Raji (cell line): ENCODE measurements around the gene FAM114A1.

Experiments used
- POLR2A ChIP-seq: IDR thresholded peaks from 2 replicates; pipeline ENCODE4 v1.6.1; 2011; ENCODE audit warnings: low read depth, low read length, control low read depth; ENCODE audit not compliant: insufficient read depth

The FAM114A1 gene

DNA sequence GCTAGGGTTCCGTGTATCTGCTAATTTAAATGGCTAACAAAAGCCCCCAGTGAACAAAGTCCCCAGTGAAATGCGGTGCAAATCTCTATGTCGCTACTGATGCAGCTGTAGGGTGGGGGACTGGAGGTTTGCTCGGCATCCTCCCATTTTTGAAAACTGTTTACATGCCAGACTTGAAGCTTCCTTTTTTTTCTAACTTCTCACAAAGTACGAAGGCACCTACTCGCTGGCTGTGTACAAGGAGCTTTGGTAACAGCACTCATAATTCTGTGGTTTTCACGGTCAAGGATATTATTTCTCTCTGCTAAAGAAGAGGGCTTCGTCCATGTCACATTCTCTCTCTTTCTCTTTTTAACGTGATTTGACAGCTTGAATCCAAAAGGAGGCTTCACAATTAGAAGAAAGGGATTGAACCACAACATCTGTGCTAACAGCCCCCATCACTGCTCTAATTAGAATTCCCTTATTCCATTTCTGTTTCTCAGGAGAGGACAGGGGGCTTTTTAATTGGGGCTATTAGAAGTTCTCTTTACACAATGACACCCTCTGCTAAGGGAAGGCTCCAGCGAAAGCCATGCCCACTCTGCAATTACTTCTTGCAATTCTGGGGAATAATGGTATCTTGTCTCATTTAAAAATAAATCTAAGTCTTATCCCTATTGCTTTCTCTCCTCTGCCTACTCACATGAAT is 117.9 kb downstream of the FAM114A1 start:
- no peak for TF ChIP-seq POLR2A

DNA sequence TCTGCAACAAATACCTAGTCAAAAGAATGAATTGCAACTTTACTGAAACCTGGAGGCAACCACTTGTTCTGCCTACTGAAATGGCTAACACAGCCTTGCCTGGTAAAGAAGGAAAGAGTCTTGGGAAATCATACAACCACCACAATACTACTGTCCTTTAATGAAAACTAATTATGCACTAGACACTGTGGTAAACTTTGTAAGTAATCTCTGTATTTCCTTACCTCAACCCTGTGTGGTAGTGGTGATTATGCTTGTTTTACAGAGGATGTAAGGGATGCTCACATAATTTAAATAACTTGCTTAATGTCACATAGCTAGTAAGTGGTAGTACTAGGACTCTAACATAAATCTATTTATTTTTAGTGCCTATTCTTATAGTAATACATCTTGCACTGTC is 119.9 kb downstream of the FAM114A1 start:
- TF ChIP-seq POLR2A = no peak

DNA sequence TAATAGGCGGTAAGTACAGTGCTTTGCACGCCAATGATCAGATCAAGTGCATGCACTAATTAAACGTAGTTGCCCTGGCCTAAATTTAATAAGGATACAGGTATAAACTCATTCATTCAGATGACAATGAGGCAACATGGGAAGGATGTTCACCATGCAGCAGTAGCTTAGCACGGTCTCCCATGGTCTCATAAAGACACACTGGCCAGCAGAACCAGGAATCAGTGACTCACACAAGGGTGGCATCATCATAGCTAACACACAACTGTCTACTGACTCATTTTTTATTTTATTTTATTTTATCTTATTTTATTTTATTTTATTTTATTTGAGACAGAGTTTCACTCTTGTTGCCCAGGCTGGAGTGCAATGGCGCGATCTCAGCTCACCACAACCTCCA is 121.9 kb downstream of the FAM114A1 start:
- TF ChIP-seq POLR2A = no peak

DNA sequence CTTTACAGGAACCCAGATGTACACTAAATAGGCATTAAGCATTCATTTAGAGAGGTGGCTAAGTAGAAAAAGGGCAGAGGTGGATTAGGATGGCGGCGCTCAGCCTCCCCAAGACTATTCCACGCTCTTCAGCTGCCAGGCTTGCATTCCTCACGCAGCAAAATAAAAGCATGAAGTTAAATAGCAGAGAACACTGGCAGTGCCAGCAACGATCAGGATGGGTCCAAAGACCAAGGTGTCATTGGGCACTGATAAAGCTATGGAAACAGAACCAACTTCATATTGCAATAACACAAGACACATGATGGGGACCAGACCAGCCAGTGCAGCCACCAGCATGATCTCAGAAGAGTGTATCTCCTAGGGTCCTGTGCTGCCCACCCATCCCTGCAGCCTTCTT is 122.6 kb downstream of the FAM114A1 start:
- no peak for TF ChIP-seq POLR2A

DNA sequence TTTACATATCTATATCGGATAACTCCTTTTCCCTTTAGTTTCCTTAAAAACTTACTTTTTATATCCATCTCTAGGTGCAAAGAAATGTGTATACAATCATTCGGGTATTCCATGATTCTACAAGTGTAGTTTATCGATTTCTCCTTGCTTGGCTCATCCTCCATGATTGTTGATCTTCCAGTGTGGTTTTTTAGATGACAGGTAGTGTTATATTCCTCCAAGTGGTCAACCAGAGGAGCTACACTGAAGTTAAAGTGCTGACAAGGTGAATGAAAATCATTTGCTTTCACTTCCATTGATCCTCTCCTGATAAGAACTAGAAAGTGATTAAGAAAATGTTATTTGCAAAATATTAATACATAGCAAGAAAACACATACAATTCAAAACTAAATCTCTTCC is 126.1 kb downstream of the FAM114A1 start:
- no peak for TF ChIP-seq POLR2A

DNA sequence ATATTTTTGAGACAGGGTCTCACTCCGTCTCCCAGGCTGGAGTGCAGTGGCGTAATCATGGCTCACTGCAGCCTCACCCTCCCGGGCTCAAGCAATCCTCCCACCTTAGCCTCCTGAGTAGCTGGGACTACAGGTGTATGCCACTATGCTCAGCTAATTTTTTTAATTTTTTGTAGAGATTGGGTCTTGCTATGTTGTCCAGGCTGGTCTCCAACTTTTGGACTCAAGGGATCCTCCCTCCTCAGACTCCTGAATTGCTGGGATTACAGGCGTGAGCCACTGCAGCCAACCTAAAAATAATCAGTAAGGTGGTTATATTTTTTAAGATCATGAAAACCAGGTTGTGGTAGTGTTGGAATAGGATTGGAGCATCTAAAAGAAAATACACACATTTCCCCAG is 126.5 kb downstream of the FAM114A1 start:
- TF ChIP-seq POLR2A = no peak
